GM21576 (cell line): Measurements from ENCODE around the gene SETD4.

ENCODE experiments used
- ATAC-seq: cut with Tn5 transposase; IDR thresholded peaks from one replicate; pipeline ENCODE4 v1.9.1; 2021; ENCODE audit warnings: mild to moderate bottlenecking, moderate library complexity; ENCODE audit not compliant: unreplicated experiment

The SETD4 gene

DNA sequence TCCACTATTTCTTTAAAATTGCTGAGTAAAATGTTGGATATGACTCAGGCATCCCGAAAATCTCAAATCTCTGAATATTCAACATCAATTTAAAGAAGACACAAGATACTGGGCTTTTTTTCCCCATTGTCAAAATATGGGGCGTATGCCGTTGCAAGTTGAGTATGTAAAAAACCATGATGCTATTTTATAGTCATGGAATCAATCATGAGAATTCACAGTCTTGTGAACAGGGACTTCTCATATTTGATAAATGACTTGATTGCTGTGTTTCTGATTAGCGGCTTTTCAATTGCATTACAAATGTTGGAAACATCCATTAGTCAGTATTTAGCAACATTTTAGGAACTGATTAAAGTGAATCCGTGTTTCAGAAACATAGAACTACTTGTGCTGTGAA is 45.3 kb downstream of the SETD4 start:
- ATAC-seq: no peak

DNA sequence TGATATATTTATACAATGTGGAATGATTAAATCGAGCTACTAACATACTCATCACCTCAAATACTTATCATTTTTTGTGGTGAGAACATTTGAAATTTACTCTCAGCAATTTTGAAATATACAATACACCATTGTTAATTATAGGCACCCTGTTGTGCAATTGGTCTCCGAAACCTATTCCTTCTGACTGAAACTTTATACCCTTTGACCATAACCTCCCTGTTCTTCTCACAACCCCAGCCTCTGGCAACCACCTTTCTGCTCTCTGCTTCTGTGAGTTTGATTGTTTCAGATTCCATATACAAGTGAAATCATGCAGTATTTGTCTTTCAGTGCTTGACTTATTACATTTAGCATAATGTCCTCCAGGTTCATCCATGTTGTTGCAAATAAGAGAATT is 49.5 kb downstream of the SETD4 start:
- ATAC-seq: no peak

DNA sequence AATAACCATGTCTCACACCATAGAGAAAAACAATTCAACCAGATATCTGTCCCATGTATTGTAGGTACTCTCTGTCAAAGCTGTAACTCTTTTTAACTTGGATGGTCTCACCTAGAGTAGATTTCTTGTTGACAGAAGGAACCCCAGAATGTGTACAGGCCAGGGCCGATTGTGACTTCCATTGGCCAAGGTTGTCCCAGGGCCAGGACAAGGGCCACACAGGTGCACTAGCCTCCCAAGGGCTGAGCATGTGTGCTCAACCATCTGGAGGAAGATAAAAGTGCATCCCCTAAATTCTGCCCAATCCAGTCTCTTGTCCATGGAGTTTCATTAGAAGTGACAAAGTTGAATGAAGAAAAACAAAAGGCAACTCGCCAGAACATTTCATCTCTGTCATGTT is 51.8 kb downstream of the SETD4 start:
- ATAC-seq: no peak

DNA sequence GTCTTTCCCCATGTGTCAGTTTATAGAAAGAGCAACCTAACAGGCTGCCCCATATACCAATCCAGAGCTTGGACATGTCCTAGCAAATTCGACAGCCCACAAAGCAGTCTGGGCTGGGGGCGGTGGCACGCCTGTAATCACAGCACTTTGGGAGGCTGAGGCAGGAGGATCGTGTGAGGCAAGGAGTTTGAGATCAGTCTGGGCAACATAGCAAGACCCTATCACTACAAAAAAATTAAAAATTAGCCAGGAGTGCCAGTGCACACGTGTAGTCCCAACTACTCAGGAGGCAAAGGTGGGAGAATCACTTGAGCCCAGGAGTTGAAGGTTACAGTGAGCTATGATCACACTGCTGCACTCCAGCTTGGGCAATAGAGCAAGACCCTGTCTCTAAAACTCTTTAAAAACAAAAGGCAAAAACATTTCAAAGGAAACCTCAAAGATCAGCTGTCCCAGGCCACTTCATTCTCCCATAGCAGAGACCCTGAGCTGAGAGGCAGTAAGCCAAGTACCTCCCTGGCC is 54.4 kb downstream of the SETD4 start:
- no peak for ATAC-seq

DNA sequence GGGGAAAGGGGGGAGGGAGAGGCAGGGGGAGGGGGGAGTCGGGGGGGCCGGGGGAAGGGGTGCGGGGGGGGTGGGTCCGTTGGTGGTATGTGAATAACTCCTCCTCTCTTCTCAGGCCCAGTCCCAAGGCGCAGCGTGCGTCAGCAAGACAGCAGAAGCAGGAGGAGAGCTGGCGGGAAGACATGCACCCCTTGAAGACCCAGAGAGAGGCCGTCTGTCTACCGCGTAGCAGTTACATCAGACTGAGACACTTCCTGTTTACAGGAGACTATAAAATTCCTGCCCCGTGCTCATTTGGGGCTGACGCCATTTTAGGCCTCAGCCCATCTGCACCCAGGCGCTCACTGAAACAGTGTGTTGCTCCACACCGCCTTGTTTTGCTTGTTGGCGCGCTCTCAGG is 55.3 kb downstream of the SETD4 start:
- no peak for ATAC-seq

DNA sequence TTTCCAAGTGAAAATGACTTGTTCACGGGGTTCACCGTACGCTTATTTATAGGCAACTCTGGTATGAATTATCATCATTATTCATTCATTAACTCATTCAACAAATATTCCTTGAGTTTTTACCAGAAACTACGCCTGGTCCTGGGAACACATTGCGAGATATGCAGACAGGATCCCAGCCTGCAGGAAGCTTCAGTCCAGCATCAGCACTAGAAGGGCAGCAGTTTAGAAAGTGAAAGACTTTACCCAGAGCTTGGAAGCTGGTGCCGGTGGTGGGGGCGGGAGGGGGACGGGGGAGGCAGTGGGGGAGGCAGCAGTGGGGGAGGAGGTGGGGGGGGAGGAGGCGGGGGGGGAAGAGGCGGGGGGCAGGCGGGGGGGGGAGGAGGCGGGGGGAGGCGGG is 55.9 kb downstream of the SETD4 start:
- ATAC-seq: no peak

DNA sequence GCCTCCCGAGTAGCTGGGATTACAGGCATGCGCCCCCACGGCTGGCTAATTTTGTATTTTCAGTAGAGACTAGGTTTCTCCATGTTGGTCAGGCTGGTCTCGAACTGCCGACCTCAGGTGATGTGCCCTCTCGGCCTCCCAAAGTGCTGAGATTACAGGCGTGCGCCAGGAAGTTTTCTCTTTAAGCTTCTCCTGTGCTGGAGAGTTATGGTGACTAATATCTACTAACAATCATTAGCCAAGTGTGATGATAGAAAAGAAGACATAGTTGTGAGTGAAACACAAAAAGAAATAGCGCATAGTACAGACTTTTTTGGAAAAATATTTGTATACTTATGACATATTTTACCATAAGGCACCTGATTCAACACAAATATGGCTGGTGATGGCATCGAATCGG is 56.5 kb downstream of the SETD4 start:
- ATAC-seq: no peak

DNA sequence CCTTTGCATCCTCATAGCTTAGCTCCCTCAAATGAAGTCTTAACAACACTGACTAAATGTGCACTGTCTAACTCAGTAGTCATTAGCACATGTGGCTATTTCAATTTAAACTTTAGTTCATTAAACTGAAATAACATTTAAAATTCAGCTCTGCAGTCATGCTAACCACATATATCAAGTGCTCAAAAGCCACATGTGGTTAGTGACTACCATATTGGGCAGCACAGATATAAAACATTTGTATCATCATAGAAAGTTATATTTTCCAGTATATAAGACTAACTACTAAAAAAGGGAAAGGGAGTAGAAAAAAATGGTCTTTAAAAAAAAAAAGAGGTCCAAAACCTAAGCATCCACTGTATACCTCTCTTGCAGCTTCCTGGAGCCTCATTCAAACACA is 64.1 kb downstream of the SETD4 start:
- ATAC-seq: no peak

DNA sequence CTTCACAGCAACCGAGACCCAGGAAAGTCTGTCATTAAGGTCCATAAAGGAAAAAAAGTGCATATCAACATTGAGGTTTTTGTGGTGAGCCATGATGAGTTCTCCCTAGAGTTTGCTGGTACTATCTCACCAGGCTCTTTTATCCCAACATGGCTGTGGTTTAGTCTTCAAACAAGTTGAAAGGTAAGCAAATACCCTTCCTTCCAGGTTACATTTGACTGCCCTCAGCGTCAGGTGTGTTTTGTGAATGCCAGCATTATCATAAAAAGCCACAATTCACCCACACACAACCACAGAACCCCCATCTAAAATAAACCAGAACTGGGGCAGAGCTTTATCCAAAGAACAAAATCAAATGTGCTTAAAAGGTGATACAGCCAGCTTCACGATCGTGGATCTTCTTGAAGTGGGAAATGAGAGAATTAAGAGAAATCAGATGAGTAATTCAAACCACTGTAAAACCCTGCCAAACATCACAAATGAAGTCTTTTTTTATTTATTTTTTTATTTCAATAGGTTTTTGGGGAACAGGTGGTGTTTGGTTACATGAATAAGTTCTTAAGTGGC is 64.7 kb downstream of the SETD4 start:
- ATAC-seq: no peak

DNA sequence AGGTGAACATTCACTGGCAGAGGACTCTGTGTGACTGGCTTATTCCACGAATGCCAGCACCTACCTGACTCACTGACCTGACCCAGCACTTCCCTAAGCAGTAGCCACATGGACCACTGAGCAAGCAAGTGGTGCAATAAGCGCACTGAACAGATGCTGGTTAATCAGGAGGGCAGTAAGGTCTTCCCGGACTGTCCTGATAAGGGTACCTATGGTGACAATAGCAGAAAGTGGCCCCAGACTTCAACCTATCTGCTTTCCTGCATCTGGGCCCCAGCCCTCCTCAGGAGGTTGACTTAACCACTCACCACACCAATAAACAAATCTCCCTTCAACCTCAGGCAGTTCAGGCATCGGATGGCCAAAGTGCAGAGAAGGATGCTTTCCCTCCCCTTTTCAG is 65.7 kb downstream of the SETD4 start:
- no peak for ATAC-seq

DNA sequence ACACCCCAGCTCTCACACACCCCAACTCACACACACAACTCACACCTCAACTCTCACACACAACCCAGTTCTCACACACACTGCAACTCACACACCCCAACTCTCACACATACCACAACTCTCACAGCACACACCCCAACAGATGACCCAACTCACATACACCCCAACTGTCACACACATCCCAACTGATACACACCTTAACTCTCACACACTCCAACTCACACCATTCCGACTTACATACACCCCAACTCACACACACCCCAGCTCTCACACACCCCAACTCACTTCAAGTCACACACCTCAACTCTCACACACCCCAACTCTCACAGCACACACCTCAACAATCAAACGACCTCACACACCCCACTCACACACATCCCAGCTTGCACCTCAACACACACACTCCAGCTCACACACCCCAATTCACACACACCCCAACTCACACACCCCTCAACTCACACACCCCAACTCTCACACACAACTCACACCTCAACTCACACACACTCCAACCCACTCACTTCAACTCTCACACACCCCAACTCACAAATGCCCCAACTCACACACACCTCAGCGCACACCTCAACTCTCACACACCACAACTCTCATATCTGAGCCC is 66.3 kb downstream of the SETD4 start:
- ATAC-seq: no peak

DNA sequence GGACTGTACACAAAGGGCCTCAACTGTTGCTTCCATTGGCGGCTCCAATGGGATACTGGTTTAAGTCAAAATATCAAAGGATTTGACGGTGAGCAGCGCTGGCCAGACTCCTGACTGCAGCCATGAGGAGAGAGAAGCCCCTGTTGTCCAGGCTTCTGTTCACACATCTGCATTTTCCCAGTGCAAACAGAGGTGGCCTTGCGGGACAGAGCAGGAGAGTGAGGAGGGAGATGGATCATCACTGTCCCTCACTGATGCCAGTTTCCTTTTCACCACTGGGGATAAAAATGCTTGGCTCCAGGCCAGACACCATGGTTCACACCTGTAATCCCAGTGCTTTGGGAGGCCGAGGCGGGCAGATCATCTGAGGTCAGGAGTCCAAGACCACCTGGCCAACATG is 69.2 kb downstream of the SETD4 start:
- ATAC-seq: no peak

DNA sequence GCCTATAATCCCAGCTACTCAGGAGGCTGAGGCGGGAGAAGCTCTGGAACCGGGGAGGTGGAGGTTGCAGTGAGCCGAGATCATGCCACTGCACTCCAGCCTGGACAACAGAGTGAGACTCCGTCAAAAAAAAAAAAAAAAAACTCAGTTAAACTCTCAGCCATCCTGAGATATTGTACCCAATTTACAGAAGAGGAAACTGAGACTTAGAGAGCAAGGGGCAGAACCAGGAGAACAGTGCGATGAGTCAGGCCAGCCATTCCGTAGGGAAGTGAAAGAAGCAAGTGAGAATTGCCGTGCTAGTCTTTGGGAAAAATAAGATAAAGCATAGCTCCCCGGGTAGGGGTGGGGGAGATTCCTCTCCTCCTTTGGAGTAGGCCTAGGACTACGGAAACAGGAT is 69.7 kb downstream of the SETD4 start:
- no peak for ATAC-seq

DNA sequence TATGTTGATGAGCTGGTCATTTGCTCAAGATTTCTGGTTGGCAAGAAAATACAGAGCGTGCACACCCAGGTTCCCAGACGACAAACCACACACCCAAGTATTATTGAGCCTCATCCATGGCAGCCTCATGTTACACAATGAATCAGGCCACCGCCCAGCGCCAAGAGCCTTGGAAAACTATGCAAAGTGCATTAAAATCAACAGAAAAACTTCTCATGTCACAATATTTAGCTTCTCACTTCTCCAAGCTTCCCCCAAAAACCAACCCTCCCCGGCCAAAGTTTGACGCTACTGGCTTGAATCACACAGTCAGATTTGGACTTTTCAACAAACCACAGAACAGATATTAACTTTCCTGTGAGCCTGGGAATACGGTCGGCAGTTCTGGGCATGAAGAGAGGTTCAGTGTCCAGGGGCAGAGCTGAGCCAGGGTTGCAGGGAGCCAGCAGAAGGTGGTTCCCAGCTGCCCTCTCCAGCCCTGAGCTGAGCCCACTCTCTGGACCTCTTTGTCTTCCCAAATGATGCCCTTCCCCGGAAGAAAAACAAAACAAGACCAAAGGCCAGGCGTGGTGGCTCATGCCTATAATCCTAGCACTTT is 71.1 kb downstream of the SETD4 start:
- ATAC-seq: no peak

DNA sequence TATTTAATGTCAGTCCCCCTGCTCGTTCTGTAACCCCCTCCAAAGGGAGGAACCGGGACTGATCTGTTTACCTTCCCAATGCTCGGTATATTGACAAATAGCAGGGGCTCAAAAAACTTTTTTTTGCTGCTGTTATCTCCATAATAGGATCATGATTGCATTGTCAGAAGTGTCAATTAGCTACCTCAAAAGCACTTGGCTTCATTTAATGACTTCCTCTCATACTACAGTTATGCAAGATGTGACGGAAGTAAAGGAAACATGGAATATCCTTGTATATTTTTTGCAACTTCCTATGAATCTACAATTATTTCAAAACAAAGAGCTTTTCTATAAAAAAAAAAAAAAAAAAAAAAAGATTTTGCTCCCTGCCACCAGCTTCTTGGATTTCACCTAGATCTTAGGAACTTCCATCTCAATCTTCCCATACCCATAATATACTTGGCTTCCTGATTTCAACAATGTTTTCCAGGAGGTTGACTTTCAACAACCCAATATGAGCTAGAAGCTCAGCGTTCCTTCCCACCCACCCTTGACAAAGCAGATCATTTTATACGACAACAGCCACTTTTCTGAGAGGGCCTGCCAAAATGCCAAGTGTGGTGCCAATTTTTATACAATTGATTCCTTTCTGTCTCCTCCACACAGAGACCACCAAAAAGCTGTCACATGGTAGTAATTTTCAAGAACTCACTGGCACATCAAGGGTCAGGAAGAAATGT is 71.7 kb downstream of the SETD4 start:
- ATAC-seq: no peak

DNA sequence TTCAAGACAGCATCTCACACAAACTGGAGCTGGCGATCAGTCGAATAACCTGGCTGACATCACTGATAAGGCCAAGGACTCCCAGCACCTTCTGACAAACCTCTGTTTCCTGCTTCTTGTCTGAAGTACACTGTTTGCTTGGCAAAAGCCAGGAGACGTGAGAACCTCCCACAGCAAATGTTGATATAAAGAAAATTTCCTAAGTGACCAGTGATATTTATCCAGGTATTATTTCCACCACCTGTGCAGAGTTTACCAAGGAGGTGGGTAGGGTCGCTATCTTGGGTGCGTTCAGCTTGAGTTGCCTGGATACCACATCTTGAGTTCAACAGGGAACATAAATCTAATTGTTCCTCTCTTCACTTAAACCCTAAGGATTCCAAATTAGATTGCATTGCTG is 72.9 kb downstream of the SETD4 start:
- ATAC-seq: no peak

DNA sequence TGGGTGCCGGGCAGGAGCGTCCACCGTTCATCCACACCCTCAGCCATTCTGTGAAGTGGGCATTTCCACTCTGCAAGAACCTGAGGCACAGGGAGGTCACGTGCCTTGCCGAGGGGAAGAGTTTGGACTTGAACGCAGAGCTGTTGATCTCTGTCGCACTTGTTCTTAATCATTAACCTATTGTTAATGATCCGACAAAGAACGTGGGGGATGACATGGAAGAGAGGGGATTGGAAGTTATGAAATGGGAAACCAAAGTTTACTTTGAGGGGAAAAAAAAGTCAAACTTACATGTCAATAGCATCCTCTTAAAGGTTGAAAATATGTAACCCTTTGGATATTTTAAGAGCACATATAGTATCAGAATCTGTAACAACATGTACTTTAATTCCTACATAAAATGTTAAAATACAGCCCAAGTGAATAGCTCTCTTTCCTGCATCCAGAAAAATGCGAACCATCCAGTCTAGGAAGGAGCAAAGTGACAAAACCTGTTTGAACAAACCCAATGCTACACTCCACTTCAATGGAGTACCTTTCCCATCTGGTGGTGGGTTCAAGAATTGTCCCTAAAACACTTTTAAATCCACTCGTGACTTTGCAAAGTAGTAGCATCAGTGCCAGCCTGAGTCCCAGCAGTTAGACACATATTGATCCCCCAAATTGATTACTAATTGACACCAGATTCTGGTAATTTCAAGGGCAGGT is 75.5 kb downstream of the SETD4 start:
- ATAC-seq: no peak
